GM18907 (cell line): Measurements from ENCODE around the gene C1QTNF2.

Source experiments
- ATAC-seq: cut with Tn5 transposase; IDR thresholded peaks from one replicate; pipeline ENCODE4 v1.9.1; 2021; ENCODE audit warnings: mild to moderate bottlenecking, moderate library complexity; ENCODE audit not compliant: unreplicated experiment

C1QTNF2 gene

DNA sequence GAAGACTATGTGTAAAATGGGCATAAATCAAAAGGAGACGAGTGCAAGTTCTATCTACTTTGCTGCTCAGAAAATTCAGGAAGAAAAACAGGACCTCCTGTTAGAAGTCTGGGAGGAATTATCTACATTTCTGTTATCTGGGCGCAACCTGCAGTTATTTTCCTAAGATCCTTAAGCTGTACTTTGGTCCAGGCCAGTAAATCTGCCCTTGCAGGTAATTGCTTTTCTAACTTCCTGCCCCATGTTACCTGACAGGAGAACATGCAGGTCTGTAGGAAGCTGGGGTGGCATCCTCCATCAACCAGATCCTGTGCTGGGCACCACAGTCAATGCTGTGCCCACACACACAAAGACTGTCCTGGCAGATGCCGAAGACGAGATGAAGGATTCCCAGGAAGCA lies 63.7 kb downstream of the C1QTNF2 start:
- ATAC-seq: no peak

DNA sequence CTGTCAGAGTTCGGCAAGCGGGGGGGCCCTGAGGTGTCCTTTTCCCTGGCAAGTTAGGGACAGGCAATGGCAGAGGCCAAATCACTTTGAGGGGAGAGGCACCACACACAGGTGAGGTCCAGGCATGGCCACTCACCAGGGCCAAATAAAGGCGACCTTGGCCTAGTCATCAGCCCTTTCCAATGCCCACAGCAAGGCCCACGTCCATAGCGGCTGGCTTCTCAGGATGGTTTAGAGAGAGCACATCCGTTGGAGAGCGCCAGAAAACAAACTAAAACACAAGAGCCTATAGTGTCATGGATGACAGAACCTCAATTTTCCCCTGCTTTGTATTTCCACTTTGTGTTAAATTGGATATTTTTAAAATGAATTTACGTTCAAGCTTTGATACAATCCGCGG lies 65.1 kb downstream of the C1QTNF2 start:
- ATAC-seq: no peak

DNA sequence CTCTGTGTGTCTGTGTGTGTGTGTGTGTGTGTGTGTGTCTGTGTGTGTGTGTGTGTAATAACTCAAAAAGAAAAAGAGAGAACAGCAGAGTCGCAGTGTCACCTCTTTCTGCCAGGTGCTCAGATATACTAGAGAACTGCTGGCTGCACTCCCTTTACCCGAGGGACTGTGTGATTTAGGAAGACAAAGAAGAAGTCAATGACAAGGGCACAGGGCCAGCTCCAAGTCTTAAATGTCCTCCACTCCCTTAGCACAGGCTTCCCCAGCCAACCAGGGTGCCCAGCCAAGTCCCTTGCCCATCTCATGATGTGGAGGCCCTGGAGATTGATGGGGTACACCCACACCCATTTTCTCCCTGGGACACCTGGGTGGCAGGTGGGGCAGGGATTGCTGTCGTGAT lies 66.7 kb downstream of the C1QTNF2 start:
- no peak for ATAC-seq

DNA sequence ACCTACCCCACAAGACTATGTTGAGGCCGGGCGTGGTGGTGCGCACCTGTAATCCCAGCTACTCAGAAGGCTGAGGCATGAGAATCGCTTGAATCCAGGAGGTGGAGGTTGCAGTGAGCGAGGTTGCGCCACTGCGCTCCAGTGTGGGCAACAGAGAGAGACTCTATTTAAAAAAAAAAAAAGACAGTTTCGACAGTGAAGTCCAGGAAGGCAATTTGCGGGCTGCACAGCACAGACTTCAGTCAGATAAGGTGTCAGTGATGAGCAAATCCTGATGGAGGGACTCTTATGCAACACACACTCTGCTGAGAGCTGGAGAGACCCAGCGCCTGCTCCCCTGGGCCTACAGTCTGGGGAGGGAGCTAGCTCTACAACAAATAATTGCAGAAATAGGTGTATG lies 72.2 kb downstream of the C1QTNF2 start:
- ATAC-seq: no peak

DNA sequence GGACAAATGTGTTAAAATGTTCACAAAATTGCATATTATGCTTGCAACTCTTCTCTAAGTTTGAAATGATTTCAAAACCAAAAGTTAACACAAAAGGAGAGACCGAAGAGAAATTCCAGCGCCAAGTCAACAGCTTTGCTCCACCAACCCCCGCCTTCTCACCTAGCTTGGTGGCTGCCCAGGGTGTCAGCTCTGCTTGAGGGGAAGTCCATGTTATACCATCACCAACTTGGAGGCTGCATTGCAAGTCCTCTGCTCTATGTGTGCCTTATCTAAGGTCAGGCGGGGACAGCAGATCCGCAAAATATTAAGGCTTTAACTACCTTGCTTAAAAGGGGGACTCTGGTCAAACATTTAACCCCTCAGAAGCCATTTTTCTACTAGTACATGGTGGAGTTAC lies 72.7 kb downstream of the C1QTNF2 start:
- no peak for ATAC-seq
